CD4-positive, alpha-beta T cell treated with Interleukin-12 subunit alpha and Interleukin-12 subunit beta, for 1 hour (primary cell): ENCODE results near the gene MAMDC2.

Source experiments
- DNase-seq: peaks from one replicate; pipeline ENCODE4 v3.0.0-alpha.2; 2020

Gene MAMDC2, protein sequence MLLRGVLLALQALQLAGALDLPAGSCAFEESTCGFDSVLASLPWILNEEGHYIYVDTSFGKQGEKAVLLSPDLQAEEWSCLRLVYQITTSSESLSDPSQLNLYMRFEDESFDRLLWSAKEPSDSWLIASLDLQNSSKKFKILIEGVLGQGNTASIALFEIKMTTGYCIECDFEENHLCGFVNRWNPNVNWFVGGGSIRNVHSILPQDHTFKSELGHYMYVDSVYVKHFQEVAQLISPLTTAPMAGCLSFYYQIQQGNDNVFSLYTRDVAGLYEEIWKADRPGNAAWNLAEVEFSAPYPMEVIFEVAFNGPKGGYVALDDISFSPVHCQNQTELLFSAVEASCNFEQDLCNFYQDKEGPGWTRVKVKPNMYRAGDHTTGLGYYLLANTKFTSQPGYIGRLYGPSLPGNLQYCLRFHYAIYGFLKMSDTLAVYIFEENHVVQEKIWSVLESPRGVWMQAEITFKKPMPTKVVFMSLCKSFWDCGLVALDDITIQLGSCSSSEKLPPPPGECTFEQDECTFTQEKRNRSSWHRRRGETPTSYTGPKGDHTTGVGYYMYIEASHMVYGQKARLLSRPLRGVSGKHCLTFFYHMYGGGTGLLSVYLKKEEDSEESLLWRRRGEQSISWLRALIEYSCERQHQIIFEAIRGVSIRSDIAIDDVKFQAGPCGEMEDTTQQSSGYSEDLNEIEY

DNA sequence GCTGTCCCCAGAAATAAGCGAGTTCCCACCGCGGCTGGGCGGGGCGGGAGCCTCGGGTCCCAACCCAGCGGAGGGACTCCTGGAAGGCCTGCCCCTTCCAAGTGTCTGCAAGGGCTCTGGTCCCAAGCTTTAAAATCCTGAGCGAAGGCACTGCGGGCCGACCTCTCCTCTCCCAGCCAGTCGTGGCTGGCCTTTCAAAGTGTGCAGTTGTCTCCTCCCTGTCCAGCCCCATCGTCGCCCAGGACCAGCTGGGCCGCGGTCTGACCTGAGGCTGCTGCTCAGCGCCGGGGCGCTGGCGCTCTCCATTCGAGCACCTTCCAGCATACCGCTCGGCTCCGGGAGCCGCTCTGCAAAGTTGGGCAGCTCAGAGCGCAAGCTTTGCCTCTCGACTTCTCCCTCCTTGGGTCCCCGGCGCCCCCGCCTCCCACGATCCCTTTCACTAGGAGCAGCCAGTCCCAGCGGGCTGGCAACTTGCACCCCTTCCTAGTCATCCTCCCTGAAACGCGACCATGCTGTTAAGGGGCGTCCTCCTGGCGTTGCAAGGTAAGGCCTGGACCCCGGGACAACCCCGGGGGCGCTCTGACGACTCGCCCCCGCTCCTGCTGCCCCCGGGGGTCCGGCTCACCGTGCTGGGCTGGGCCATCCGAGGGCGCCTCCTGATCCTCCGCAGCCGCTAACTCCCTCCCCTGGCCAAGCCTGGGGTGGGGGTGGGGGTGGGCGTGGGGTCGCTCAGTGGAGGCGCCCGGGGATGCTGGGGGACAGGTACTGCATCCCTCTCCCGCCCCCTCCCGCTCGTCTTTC lies at the start of gene MAMDC2:
Gene MAMDC2 (plus strand): TSS at position 160 of the 801 bp plus-strand sequence. CDS start 350 bp downstream, at position 510.
- DNase-seq, result no peak

DNA sequence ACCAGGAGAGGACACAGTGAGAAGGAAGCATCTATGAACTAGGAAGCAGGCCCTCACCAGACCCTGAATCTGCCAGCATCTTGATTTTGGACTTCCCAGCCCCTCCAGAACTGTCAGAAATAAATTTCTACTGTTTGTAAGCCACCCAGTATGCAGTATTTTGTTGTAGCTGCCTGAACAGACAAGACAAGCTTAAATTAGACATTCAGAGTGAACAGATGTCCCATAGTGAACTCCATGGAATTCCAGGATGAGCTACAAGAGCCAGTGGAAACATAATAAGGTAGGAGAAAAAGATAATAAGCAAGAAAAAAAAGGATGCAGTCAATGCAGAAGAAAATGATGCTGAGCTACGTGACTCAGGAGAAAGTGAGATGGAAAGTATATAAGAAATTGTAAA lies 47.8 kb upstream of the MAMDC2 start:
- DNase-seq, result no peak

DNA sequence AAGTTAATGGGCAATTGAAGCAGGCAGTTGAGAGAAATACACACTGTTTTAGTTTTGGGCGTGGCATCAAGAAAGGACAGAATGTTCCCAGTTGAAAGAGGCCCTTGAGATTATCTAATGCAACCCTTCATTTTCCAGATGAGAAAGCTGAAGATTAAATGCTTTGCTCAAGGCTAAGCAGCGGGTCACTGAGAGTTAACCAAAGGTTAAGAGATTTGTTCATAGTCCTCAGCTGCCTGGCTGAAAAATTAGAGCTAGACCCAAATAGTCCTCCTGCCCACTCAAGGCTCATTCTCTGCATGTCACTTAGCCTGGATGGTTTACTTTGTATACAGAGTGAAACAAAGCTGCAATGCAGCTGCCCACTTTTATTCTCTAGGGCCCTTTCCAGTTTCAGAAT lies 46.7 kb upstream of the MAMDC2 start:
- DNase-seq, result no peak

DNA sequence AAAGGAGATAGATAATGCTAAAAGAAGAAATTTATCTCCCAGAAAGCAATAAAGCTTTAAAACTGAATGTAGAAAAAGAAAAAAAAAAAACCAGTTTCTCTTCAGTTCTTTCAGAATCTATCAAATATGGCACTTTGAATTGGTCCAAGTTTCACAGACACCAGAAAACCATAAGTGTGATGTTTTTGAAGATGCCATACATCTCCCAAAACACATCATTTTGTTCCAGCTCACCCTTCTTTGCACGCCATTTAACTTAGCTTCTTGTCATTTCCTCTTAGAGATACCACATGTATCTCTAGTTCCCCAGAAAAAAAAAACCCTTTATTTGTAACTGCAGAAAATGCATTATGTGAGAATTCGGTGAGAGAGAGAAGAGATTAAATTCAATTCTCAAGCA lies 46.1 kb upstream of the MAMDC2 start:
- DNase-seq, result no peak

DNA sequence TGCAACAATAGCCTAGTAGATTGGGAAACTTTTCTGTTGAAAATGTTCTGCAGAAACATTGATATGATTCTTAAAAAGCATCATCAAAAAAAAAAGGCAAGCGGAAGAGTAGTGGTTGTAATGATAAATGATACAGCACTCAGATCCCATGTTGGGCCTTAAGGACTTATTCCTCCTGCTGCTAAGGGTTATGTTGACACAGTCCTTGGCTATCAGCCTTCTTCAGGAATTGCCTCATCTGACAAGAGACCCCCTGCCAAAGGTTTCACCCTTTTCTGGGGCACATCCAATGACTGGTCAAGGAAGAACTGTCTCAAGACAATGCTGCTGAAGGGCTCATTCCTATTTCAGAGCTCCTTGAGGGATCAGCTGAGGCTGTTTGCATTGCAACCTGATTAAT lies 44.3 kb upstream of the MAMDC2 start:
- no peak for DNase-seq

DNA sequence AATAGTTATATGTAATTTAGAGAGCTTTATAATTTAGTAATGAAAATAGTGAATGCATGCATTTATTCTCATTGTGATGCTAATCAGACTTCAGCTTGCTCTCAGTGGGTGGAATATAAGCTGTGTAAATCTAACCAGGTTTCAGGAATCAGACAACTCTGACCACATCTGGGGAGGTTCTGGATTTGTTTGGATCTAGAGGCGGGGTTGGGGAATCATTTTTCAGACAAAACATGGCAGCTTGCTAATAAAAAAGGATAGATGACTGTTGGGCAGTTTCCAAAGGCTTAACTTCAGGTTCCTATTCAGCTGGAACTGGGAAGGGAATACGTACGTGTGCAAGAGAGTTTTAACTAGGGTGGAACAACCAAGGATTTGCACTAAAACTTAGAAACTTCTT lies 43.2 kb upstream of the MAMDC2 start:
- DNase-seq, result no peak

DNA sequence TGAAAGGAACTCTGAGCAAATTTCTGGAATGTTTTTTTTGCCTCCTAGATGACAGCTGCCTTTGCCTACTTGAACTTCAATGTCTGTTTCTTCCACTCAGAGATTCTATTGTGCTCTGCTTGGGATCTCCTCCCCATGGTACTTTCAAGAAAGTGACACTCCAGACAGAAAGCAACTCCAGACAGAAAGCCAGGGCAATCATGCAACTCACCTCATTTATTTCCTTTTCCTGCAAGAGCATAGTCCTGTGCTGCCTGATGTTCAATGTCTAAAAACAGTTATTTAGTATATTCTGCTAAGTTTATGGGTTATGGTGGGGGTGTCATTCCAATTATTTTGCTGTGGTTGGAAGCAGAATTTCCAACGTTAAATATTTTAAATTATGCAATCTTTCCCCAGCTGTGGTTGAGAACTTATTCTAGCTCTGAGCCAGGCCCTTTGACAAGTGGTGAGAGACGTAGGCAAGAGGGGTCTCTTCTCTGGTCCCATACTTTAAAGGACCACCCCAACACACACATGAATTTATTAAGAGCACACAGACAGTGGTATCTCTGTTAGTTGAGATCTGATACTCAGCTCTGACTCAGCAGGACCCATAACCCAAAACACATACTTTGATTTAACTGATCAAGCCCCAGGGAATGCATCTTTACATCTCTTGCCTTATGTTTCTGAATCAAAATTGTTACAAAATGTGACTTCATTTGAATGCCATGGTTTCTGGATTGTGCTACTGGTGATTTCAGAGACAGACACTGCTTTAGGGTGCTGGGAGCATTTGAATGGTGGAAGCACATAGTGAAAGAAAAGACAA lies 39.5 kb upstream of the MAMDC2 start:
- DNase-seq, result no peak

DNA sequence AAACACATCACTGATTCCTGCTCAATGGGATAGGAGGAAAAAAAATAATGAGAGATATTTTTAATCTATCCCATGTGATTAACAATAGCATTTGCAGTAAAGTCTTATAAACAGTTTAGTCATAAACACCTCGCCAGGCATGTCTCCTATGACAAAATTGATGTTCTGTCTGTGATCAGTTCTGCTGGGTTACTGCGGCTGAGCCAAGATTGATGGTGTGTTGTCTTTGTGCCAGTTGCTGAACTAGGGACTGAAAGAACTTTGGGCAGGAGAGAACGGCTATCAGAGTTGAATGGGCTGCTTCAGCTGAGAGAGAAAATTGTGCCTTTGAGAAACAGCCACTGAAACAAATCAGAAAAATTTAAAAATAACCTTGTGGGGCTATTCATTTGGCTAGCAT lies 37.3 kb upstream of the MAMDC2 start:
- no peak for DNase-seq

DNA sequence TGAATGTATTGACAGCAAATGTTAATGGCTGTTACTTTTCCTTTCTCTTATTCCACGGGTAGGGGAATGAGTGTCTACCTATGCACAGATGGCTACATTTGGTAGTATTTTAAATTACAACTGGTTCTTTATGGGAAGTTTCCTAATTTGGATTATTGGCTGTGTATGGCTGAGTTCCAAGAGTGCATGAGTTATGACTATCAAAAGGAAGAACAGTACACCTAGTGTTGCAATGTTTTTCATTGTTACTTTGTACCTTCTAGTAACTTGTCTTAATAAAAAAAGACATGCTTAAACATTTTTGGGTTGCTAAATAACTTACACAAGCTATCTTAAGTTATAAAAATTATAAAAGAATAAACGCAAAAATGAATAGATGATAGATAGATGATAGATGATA lies 35.8 kb upstream of the MAMDC2 start:
- no peak for DNase-seq

DNA sequence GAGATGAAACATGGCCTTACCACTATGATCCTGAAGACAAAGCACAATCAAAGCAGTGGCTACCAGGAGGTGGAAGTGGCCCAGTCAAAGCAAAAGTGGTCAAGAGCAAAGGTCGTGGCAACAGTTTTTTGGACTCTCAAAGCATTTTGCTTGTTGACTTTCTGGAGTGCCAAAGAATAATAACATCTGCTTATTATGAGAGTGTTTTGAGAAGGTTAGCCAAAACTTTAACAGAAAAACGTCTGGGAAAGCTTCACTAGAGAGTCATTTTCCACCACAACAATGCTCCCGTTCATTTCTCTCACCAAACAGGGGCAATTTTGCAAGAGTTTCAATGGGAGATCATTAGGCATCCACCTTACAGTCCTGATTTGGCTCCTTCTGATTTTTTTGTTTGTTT lies 33.6 kb upstream of the MAMDC2 start:
- no peak for DNase-seq

DNA sequence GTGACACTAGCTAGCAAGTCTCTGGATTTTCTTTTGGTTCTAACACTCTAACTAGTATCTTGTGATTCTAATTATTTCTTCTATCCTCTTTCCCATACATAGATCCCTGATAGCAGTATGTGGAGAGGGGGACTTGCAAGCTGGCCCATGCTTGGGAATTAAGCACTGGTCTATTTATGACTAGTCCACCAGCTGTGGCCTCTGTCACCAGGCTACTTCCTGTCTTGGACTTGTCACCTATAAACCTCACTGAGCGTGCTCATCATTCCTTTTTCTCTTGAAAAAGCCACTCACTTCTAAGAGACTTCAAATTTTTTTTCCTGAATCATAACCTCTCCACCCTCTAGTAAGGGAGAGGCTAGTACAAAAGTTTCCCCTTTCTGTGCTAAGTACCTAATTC lies 32.3 kb upstream of the MAMDC2 start:
- DNase-seq, result no peak

DNA sequence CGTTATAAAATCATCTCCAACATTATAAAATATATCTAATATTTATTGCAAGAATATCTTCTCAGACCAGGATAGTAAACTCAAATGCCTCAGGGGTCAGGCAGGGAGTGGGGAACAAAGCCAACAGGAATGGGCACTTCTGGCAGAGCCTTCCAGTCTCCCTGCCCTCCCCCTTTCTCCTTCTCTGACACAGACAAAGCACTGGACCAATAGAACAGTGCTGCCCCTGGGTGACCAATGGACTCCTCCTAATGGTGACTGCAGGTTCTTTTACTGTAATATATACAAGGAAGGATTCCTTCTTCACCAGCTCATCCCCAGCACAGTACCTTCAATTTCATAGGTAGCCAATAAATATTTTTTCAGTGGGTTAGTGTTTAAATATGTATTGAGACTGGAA lies 31.1 kb upstream of the MAMDC2 start:
- DNase-seq, result no peak

DNA sequence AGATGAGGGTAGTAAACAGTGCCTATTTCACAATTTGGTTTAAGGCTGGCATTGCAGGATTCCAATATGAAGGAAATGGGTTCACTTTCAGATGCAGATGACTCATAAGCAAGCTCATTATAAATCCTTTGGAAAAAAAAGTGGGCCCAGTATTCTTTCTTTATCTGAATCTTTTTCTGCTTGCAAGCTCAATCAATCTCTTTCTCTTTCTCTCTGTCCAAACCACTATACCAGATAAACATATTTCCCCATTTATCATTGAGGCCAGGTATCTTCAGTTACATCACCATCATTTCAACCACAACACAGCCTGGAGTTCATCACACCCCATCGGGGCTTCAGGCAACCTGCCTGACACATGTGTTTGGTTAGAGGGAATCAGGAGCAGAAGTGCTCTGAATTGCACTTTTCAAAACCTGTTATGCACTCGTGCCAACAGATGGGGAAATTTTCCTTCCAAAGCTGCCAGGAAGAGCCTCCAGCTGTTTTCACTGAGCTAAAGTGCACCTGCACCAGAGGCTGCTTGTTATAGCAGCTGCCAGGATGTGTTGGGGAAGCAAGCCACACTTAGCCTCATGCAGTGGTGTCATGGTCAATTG lies 30.0 kb upstream of the MAMDC2 start:
- DNase-seq, result no peak

DNA sequence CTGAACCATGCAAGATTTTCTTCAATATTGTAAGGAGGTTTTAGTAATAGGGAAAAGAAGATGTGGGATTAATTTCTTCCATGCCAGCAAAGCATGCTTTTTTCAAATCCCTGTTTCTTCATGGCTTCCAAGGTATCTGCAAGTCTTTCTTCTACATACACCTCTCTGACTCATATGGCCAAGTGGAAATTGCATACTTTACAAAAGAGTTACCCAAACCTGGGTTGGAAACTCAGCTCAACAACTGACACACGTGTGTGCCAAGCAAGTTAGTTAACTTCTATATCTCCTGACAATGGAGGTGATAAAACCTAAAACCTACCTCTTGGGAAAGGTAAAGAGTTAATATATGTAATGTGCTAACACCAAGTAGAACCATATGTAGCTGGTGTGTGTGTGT lies 28.5 kb upstream of the MAMDC2 start:
- DNase-seq, result no peak

DNA sequence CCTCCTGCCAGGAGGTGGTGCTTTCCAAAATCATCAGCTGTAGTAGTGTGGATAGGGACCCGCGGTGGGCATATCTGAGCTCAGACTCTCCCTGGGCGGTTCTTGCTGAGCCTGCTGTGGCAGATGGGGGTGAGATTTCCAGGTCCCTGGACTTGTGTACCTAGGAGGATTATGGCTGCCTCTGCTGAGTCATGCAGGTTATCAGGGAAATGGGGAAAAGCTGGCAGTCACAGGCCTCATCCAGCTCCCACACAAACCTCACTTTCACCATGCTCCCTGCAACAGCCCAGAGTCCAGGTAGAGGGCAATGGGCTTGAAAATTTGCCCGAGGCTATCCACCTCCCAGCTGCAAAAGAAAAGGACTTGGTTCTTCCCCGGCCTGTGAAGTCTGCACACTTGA lies 23.4 kb upstream of the MAMDC2 start:
- DNase-seq, result no peak

DNA sequence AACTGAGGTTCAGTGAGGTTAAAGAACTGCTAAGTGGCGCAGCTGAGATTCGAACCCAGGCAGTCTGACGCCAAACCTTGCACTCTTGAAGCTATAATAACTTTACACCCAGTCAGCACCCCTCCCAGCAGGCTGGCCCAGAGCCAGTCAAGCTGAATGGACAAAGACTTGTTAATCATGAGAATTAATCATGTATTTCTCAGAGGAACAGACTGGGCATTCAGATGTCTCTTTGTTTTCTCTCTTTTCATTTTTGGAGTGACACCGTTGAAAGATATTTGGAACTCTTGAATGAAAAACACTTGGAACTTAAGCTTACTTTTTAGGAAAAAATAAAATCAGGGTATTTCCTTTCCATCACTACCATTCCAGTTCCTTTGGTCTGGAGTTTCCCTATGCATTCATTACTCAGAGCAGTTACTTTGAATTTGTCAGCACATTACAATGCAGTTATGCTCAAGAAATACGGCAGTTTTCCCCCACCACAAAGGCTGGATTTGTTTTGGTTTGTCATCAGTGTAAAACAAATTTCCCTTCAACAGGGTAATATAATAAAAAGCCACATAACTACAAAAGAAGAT lies 22.6 kb upstream of the MAMDC2 start:
- DNase-seq, result no peak

DNA sequence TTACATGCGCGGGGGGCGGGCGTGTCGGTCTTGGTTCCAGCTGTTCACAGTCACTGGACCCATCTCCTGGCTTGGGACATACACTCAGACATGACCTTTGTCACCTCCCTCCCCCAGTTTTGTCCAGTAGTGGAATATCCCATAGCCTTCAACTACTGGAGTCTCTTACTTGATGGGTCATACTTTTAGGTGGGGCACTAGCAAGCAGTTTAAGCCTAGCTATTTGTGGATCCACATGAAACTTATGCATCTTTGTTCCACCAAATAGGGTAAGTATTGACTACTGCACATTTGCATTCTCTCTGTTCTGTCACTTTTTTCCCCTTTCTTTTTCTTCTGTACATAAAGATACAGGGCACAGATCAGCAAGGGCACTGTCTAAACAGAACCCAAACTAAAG lies 15.4 kb upstream of the MAMDC2 start:
- DNase-seq, result no peak

DNA sequence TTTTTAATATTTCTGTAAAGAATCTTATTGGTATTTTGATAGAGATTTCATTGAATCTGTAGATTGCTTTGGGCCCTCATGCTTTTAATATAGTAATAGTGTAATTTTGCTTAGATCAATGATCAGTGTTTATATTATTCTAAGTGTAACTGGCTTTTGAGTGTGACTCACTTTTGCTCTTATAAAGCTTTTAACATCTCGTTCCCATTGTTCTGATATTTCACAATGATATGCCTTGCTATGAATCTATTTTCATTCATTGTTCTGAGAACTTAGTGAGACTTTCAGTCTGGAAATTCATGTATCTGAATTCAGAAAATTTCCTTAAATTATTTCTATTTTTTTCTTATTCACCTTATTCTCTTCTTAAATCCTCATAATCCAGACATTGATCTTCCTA lies 13.5 kb upstream of the MAMDC2 start:
- DNase-seq, result no peak

DNA sequence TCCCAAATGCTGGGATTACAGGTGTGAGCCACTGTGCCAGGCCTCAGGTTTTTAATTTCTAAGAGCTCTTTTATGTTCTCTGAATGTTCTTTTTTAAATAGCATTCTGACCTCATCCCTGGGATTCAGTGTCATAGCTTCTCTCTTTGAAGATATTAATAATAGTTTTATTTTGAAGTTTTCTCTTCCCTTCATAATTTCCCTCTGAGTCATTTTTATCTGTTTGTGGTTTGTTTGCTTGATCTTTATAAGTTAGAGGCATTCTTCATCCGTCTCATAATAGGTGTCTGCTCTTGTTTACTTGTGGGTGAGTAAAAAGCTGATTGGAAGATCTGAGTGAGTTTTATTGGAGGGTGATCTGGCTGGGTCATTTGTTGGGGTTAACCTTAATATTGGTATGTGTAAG lies 12.5 kb upstream of the MAMDC2 start:
- no peak for DNase-seq

DNA sequence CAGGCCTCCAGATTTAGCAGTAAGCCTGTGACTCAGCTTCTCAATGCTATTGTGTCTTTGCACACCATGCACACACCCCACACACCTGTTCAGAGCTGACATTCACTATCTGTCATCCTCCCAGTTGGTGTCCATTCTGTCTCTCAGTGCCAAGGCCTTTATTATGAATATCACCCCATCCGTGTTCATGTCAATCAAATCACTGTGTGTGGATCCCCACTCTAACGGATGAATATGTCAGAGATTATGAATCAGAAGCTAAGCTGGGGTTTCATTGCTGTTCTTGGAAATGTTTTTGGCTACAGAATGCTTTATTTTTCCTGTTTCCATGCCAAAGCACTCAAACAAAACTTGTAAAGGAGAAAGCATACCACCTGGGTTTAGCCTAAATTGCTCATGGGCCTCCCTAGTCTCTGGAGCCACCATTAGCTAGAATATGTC lies 9.4 kb upstream of the MAMDC2 start:
- DNase-seq, result no peak

DNA sequence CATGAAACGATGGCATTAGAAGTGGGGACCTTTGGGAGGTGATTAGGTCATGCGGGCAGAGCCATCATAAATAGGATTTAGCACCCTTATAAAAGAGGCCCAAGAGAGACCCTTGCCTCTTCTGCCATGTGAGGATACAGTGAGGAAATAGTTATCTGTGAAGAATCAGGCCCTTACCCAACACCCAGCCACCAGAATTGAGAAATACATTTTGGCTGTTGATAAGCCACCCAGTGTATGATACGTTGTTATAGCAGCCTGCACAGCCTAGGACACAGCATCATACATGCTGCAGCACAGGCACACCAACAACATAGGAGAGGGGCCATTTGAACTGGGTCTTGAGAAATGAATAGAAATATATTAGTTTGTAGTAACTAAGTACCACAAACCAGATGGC lies 8.0 kb upstream of the MAMDC2 start:
- DNase-seq, result no peak

DNA sequence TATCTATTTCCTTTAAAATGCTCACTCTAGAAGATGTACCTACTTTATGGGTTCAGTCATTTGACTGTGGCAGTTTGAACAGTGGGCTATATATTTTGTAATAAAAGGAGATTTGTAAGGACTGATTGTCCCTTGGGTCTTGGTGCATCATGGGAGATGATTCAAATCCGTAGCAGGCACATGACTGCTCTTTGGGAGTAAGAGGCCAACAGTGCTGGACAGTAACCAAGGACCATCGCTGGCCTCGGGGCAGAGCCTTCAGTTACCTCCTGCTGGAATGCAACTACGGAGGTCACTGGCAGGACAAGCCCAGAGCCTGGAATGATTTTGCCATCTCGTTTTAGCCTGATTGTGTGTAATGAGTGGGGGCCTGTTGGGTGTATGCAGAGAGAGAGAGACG lies 7.0 kb upstream of the MAMDC2 start:
- DNase-seq, result no peak
